Astrocyte of the cerebellum (primary cell): Measurements from ENCODE around the gene CH25H.

Experiments
- DNase-seq: peaks from one replicate; pipeline ENCODE4 v3.0.0-alpha.2; 2011; ENCODE audit warnings: low read depth
- H3K4me3 ChIP-seq: 2 replicates; pipeline ENCODE4 v1.5.1; 2011; ENCODE audit warnings: mild to moderate bottlenecking, low read depth, low read length, moderate library complexity
- CTCF ChIP-seq: IDR thresholded peaks from 2 replicates; pipeline ENCODE4 v1.5.1; 2012; ENCODE audit warnings: low read length, low read depth, moderate library complexity, mild to moderate bottlenecking; ENCODE audit errors: missing control alignments
- in situ Hi-C: cut with HindIII; loops from 2 replicates; pipeline ENCODE4 v1.10.0; 2017; ENCODE audit warnings: low sequenced_read_pairs

The CH25H gene

GRCh38 chr10:89219513-89220218 is 12.5 kb upstream of the CH25H start:
- TF ChIP-seq CTCF: no peak
- in situ Hi-C loops: loop anchor here (10.0 kb wide), 1 partner anchor 195 kb away; no protein-coding TSS in a partner anchor

GRCh38 chr10:89217057-89217990 is 10.2 kb upstream of the CH25H start:
- peak; percentile 57 for TF ChIP-seq CTCF
- in situ Hi-C loops: loop anchor here (10.0 kb wide), 1 partner anchor 193 kb away; no protein-coding TSS in a partner anchor
- DNase-seq: peak; percentile 48
- no peak overlapping the region for H3K4me3 ChIP-seq

More at GRCh38 chr10:89219513-89220218, 12.5 kb upstream of the CH25H start:
- DNase-seq: no peak
- H3K4me3 ChIP-seq: no peak overlapping the region

GRCh38 chr10:89216056-89216455 is 8.9 kb upstream of the CH25H start:
- DNase-seq: no peak
- no peak overlapping the region for H3K4me3 ChIP-seq
- in situ Hi-C loops: loop anchor here (10.0 kb wide), 1 partner anchor 191 kb away; no protein-coding TSS in a partner anchor
- no peak for TF ChIP-seq CTCF

GRCh38 chr10:89215511-89215910 is 8.4 kb upstream of the CH25H start:
- in situ Hi-C loops: loop anchor here (10.0 kb wide), 1 partner anchor 191 kb away; no protein-coding TSS in a partner anchor

GRCh38 chr10:89214566-89215165 is 7.5 kb upstream of the CH25H start:
- DNase-seq: no peak
- H3K4me3 ChIP-seq: no peak overlapping the region
- in situ Hi-C loops: loop anchor here (10.0 kb wide), 1 partner anchor 190 kb away; no protein-coding TSS in a partner anchor
- TF ChIP-seq CTCF: no peak

More at GRCh38 chr10:89215511-89215910, 8.4 kb upstream of the CH25H start:
- TF ChIP-seq CTCF: no peak
- no peak overlapping the region for H3K4me3 ChIP-seq
- no peak for DNase-seq
